ENCODE data around the gene CMC2. TPM values are rescaled to one million over a fixed set of nuclear protein-coding genes. Genes with fewer than 3 reads are reported as not detected.
A peak's percentile ranks its signal among the peaks of the same experiment; 100 is the strongest.

Gene CMC2
- total and polyA plus RNA-seq, 2 of the 13 experiments (the other 11 are each of a cell fraction or from before 2014, with no cell fraction given) = 116 to 129 TPM

DNA sequence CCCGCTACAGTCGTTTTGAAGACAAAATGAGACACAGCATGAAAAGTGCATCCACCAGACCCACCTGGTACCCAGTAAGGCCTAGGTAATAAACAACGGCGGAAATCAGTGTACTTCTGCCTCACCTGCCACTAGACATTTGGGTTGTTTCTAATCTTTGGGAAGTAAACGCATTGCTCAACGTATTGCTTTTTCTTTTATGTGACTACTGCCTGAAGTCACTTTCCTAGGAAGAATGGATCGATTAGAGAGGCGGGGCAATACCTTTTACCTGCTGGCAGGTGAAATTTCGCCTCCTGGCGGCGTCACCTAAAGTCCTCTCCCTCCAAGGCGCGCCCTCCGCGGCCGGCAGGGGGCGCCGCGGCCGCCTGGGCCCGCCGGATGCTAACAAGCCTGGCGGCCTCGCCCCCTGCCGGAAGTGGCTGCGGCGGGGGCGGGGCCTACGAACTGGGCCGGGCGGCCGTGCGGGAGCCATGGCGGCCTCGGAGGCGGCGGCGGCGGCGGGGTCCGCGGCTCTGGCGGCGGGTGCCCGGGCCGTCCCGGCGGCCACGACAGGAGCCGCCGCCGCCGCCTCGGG lies 28.8 kb upstream of the CMC2 start, which contains the start of gene ATMIN (continued):
- peak; percentile 72 for TF ChIP-seq RBFOX2 (IDR thresholded peaks at IDR 0.05; ENCODE audit: low read depth, low read length)
- no peak for TF ChIP-seq SP1 (IDR thresholded peaks at IDR 0.05)
- TF ChIP-seq SP1 (CRISPR knock-in tag; IDR thresholded peaks at IDR 0.05) = peak; percentile 53
- TF ChIP-seq NONO (IDR thresholded peaks at IDR 0.05) = no peak
- TF ChIP-seq NONO (CRISPR knock-in tag; conservative IDR thresholded peaks at IDR 0.05) = peak; percentile 71
- TF ChIP-seq, protein P1, sequence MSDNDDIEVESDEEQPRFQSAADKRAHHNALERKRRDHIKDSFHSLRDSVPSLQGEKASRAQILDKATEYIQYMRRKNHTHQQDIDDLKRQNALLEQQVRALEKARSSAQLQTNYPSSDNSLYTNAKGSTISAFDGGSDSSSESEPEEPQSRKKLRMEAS (IDR thresholded peaks at IDR 0.05) = peak; percentile 23; the same call in 1 of the 2 replicates
- peak; percentile 45; the same call in 1 of the 2 replicates for TF ChIP-seq ZNF770 (CRISPR knock-in tag; IDR thresholded peaks at IDR 0.05)
- peak; percentile 98 for TF ChIP-seq XRCC5 (optimal IDR thresholded peaks at IDR 0.05; ENCODE audit: low read length)
- TF ChIP-seq MAZ (IDR thresholded peaks at IDR 0.05; ENCODE audit: borderline replicate concordance, low read depth, low read length) = peak; percentile 77; the same call in 1 of the 2 replicates
- no peak; the same call in 1 of the 2 replicates for TF ChIP-seq MAZ (CRISPR knock-in tag; IDR thresholded peaks at IDR 0.05; ENCODE audit: low read depth)
- 0 out of 2 replicates have a peak, but pooled peaks have one; percentile 29 for TF ChIP-seq ZNF704 (CRISPR knock-in tag; IDR thresholded peaks at IDR 0.05; ENCODE audit: borderline replicate concordance)
- no peak for TF ChIP-seq MAFG (CRISPR knock-in tag; IDR thresholded peaks at IDR 0.05)
- TF ChIP-seq ZNF333 (CRISPR knock-in tag; IDR thresholded peaks at IDR 0.05; ENCODE audit: borderline replicate concordance) = peak; percentile 34; the same call in 1 of the 2 replicates
- TF ChIP-seq, protein P2, sequence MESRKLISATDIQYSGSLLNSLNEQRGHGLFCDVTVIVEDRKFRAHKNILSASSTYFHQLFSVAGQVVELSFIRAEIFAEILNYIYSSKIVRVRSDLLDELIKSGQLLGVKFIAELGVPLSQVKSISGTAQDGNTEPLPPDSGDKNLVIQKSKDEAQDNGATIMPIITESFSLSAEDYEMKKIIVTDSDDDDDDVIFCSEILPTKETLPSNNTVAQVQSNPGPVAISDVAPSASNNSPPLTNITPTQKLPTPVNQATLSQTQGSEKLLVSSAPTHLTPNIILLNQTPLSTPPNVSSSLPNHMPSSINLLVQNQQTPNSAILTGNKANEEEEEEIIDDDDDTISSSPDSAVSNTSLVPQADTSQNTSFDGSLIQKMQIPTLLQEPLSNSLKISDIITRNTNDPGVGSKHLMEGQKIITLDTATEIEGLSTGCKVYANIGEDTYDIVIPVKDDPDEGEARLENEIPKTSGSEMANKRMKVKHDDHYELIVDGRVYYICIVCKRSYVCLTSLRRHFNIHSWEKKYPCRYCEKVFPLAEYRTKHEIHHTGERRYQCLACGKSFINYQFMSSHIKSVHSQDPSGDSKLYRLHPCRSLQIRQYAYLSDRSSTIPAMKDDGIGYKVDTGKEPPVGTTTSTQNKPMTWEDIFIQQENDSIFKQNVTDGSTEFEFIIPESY (CRISPR knock-in tag; IDR thresholded peaks at IDR 0.05) = peak; percentile 84
- 0 out of 2 replicates have a peak, but pooled peaks have one; percentile 34 for TF ChIP-seq PHF20 (CRISPR knock-in tag; IDR thresholded peaks at IDR 0.05)
- TF ChIP-seq ZIK1 (CRISPR knock-in tag; IDR thresholded peaks at IDR 0.05; ENCODE audit: borderline replicate concordance, low read depth) = 0 out of 2 replicates have a peak, but pooled peaks have one; percentile 27
- TF ChIP-seq SP5 (CRISPR knock-in tag; IDR thresholded peaks at IDR 0.05; ENCODE audit: borderline replicate concordance, low read depth) = peak; percentile 81
- no peak for TF ChIP-seq ARNT (IDR thresholded peaks at IDR 0.05)
- peak; percentile 62 for TF ChIP-seq POLR2G (IDR thresholded peaks at IDR 0.05; ENCODE audit: low read depth, low read length)
- TF ChIP-seq HDAC2 (CRISPR knock-in tag; IDR thresholded peaks at IDR 0.05) = peak; percentile 43; the same call in 1 of the 2 replicates
- peak; percentile 65 for TF ChIP-seq ZNF430 (CRISPR knock-in tag; IDR thresholded peaks at IDR 0.05)
- TF ChIP-seq, protein P3, sequence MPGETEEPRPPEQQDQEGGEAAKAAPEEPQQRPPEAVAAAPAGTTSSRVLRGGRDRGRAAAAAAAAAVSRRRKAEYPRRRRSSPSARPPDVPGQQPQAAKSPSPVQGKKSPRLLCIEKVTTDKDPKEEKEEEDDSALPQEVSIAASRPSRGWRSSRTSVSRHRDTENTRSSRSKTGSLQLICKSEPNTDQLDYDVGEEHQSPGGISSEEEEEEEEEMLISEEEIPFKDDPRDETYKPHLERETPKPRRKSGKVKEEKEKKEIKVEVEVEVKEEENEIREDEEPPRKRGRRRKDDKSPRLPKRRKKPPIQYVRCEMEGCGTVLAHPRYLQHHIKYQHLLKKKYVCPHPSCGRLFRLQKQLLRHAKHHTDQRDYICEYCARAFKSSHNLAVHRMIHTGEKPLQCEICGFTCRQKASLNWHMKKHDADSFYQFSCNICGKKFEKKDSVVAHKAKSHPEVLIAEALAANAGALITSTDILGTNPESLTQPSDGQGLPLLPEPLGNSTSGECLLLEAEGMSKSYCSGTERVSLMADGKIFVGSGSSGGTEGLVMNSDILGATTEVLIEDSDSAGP (CRISPR knock-in tag; IDR thresholded peaks at IDR 0.05; ENCODE audit: borderline replicate concordance) = peak; percentile 17; the same call in 1 of the 2 replicates
- no peak for TF ChIP-seq ZNF101 (CRISPR knock-in tag; IDR thresholded peaks at IDR 0.05; ENCODE audit: borderline replicate concordance, low read depth)
- TF ChIP-seq SKI (IDR thresholded peaks at IDR 0.05; ENCODE audit: partially characterized antibody) = peak; percentile 57
